ENCODE results near the gene INPP5F. TPM values are rescaled to one million over a fixed set of nuclear protein-coding genes. Genes with fewer than 3 reads are reported as not detected.

Gene INPP5F
- total RNA-seq, 1 donor from 2014 or later, result 16.0 TPM

GRCh38 chr10:119858063-119858462 lies 132.2 kb downstream of the INPP5F start:
- Histone ChIP-seq H3K36me3 (peaks cover 55% of the 10 kb centered on the region), H3K4me3 (no peak overlapping the region), H3K4me1 (peaks cover 16% of the 10 kb centered on the region), H3K27me3 (ENCODE audit: low read depth) (no peaks in the 10 kb centered on the region), H3K9me3 (no peaks in the 10 kb centered on the region), H3K27ac (no peak overlapping the region)
- DNase-seq (no peak), ATAC-seq (no peak)
- no peak for TF ChIP-seq CTCF (IDR thresholded peaks at IDR 0.05)
- intact Hi-C loops (cut with DNase I), result no loop called here

GRCh38 chr10:119859420-119860258 lies 133.8 kb downstream of the INPP5F start:
- H3K9me3 ChIP-seq, result peaks cover 5% of the 10 kb centered on the region
- no peaks in the 10 kb centered on the region for H3K27me3 ChIP-seq (ENCODE audit: low read depth)
- ATAC-seq (no peak), DNase-seq (no peak)
- peaks cover 39% of the 10 kb centered on the region for H3K36me3 ChIP-seq
- H3K4me3 ChIP-seq, result no peak overlapping the region
- peaks cover 16% of the 10 kb centered on the region for H3K4me1 ChIP-seq
- H3K27ac ChIP-seq, result no peak overlapping the region
- intact Hi-C loops (cut with DNase I), result no loop called here
- TF ChIP-seq CTCF (IDR thresholded peaks at IDR 0.05), result peak; percentile 60

- TF ChIP-seq CTCF (IDR thresholded peaks at IDR 0.05), result no peak
- Histone ChIP-seq H3K36me3 (peaks cover 25% of the 10 kb centered on the region), H3K27ac (no peak overlapping the region), H3K4me3 (no peak overlapping the region), H3K27me3 (ENCODE audit: low read depth) (no peaks in the 10 kb centered on the region), H3K4me1 (peaks cover 16% of the 10 kb centered on the region), H3K9me3 (peaks cover 5% of the 10 kb centered on the region)
- intact Hi-C loops (cut with DNase I), result no loop called here
- ATAC-seq (no peak), DNase-seq (no peak)
Observed at GRCh38 chr10:119860866-119861607, 135.2 kb downstream of the INPP5F start.

- H3K9me3 ChIP-seq, result peaks cover 5% of the 10 kb centered on the region
- intact Hi-C loops (cut with DNase I), result no loop called here
- TF ChIP-seq CTCF (IDR thresholded peaks at IDR 0.05), result no peak
- no peaks in the 10 kb centered on the region for H3K27me3 ChIP-seq (ENCODE audit: low read depth)
- H3K4me1 ChIP-seq, result peaks cover 19% of the 10 kb centered on the region
- peaks cover 10% of the 10 kb centered on the region for H3K36me3 ChIP-seq
- ATAC-seq, result no peak
- no peak overlapping the region for H3K27ac ChIP-seq
- no peak overlapping the region for H3K4me3 ChIP-seq
- no peak for DNase-seq
Observed at GRCh38 chr10:119862524-119862923, 136.7 kb downstream of the INPP5F start.

- Histone ChIP-seq H3K4me1 (peaks cover 27% of the 10 kb centered on the region), H3K4me3 (no peak overlapping the region), H3K9me3 (peaks cover 5% of the 10 kb centered on the region), H3K27ac (no peak overlapping the region), H3K27me3 (ENCODE audit: low read depth) (no peaks in the 10 kb centered on the region), H3K36me3 (no peaks in the 10 kb centered on the region)
- intact Hi-C loops (cut with DNase I), result no loop called here
- no peak for TF ChIP-seq CTCF (IDR thresholded peaks at IDR 0.05)
- DNase-seq, result no peak
- no peak for ATAC-seq
Observed at GRCh38 chr10:119863951-119864565, 138.2 kb downstream of the INPP5F start.
